Tibial nerve (tissue), 3 donors: ENCODE results near the gene GABRG1.

ENCODE experiments used
- POLR2A ChIP-seq, 2 donors: fragments of 450-650 bp; IDR thresholded peaks; one replicate each; pipeline ENCODE4 v1.6.1; 2017; ENCODE audit warnings: antibody characterized with exemption in 2 of 2, mild to moderate bottlenecking in 2 of 2, moderate library complexity in 2 of 2
- TF ChIP-seq, protein P1 (sequence below), 5 experiments: fragments of 200-600 bp in 3 of 5; fragments of 450-650 bp in 2 of 5; sonication (generic) in 3 of 5; IDR thresholded peaks; one replicate each; pipeline ENCODE4 v1.5.1; 2016 to 2019; ENCODE audit warnings: antibody characterized with exemption in 5 of 5, mild to moderate bottlenecking in 3 of 5, moderate library complexity in 2 of 5

DNA sequence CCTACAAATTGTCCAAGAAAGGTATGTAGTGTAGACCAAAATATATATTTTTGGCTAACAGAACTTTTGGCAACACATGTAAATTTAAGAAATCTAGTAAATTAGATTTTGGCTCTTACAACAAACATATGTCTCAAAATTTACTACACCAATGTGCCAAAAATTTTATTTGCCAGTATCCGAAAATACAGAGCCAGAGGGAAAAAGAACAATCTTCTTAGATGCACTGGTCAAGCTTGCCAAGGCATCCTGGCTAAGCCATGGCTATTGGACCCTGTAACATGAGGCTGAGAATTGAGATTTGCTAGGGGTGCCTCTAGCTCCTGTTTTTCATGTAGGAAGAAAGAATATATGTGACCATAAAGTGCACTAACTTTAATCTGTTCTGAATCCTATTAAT is 91.8 kb downstream of the GABRG1 start:
- no peak for TF ChIP-seq POLR2A (IDR thresholded peaks at IDR 0.05)
- TF ChIP-seq, protein P1, sequence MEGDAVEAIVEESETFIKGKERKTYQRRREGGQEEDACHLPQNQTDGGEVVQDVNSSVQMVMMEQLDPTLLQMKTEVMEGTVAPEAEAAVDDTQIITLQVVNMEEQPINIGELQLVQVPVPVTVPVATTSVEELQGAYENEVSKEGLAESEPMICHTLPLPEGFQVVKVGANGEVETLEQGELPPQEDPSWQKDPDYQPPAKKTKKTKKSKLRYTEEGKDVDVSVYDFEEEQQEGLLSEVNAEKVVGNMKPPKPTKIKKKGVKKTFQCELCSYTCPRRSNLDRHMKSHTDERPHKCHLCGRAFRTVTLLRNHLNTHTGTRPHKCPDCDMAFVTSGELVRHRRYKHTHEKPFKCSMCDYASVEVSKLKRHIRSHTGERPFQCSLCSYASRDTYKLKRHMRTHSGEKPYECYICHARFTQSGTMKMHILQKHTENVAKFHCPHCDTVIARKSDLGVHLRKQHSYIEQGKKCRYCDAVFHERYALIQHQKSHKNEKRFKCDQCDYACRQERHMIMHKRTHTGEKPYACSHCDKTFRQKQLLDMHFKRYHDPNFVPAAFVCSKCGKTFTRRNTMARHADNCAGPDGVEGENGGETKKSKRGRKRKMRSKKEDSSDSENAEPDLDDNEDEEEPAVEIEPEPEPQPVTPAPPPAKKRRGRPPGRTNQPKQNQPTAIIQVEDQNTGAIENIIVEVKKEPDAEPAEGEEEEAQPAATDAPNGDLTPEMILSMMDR (IDR thresholded peaks at IDR 0.05) = no peak
